GM10266 (cell line): ENCODE measurements around the gene SAYSD1.

Experiments
- DNase-seq: peaks from one replicate; pipeline ENCODE4 v3.0.0; 2012; ENCODE audit errors: extremely low spot score
- CTCF ChIP-seq: IDR thresholded peaks from 2 replicates; pipeline ENCODE4 v1.5.1; 2012; ENCODE audit warnings: mild to moderate bottlenecking, low read depth; ENCODE audit not compliant: control insufficient read depth, insufficient read depth; ENCODE audit errors: missing control alignments

Gene SAYSD1

GRCh38 chr6:39061588-39061987 is 53.4 kb downstream of the SAYSD1 start:
- no peak for DNase-seq
- TF ChIP-seq CTCF: no peak

DNA sequence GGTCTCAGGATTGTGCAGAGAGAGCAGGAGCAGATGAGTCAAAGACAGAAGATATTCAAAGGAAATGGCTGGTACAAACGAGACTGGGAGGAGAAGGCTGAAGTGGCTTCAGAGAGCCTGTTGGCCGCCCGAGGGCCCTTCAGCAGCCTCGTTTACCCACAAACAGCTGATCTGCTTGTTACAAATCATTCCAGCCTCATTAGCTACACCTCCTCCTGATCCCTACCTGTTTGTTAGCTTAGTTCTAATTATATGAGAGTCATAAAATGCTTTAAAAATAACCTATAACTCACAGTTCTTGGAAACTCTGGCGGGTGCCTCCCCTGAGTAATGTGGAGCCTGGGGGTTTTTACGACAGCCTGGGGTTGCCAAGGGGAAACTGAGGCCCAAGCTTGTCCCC is 53.8 kb downstream of the SAYSD1 start:
- no peak for TF ChIP-seq CTCF
- no peak for DNase-seq

DNA sequence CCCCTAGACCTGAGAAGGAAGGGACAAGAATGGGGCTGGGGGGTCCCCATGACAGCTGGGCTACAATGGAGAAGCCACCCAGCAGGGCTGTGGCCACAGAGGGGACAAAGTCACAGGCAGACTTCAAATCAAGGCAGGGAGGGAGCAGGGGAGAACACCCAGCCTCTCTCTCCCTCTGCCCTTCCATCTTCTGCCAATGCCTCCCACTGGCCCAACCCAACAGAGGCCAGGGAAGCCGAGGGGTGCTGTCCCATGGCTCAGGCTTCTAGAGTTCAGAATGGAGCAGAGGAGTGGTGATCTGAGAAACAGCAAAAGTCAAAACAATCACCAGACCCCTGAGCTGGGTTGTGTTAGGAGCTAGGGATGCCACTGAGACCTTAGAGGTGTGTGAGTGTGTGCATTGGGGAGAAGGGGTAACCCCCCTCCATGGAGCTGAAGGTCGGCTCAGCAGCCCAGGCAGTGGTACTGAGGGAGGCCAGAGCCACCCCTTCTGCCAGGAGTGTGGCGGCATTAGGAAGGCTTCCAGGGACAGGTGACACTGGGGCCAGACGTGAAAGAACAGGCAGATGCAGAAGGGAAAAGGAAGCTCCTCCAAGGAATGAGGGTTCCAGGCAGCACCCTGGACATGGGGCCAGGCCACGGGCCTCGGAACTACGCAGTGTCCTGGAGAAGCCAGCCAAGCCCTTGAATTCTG is 54.4 kb downstream of the SAYSD1 start:
- DNase-seq: no peak
- TF ChIP-seq CTCF: no peak

GRCh38 chr6:39059496-39060310 is 55.3 kb downstream of the SAYSD1 start:
- TF ChIP-seq CTCF: no peak
- DNase-seq: no peak

- TF ChIP-seq CTCF: no peak
These were observed 56.4 kb downstream of the SAYSD1 start for GRCh38 chr6:39058471-39059147.

GRCh38 chr6:39057251-39058155 is 57.5 kb downstream of the SAYSD1 start:
- DNase-seq: no peak
- TF ChIP-seq CTCF: no peak

More at GRCh38 chr6:39058471-39059147, 56.4 kb downstream of the SAYSD1 start:
- no peak for DNase-seq
